ENCODE measurements around the gene TMEM117. TPM values are rescaled to one million over a fixed set of nuclear protein-coding genes. Genes with fewer than 3 reads are reported as not detected.
"Not testable (repeated sequence)": the region's sequence is repeated elsewhere in the genome, so short reads cannot be mapped to it uniquely, and the experiment has no call there.

The TMEM117 gene
- total RNA-seq, 2 experiments from 2014 or later: 0.77 to 0.79 TPM

GRCh38 chr12:44127966-44128710, 292.3 kb downstream of the TMEM117 start:
- Mint-ChIP-seq H3K36me3 (ENCODE audit: low read depth) (no peaks in the 10 kb centered on the region), H3K9me3 (peaks cover 2% of the 10 kb centered on the region), H3K27ac (no peak overlapping the region), H3K27me3 (no peaks in the 10 kb centered on the region), H3K4me3 (no peak overlapping the region), H3K4me1 (no peaks in the 10 kb centered on the region)
- POLR2A ChIA-PET: no interaction called here
- CTCF ChIA-PET: no interaction called here
- no peak for DNase-seq

DNA sequence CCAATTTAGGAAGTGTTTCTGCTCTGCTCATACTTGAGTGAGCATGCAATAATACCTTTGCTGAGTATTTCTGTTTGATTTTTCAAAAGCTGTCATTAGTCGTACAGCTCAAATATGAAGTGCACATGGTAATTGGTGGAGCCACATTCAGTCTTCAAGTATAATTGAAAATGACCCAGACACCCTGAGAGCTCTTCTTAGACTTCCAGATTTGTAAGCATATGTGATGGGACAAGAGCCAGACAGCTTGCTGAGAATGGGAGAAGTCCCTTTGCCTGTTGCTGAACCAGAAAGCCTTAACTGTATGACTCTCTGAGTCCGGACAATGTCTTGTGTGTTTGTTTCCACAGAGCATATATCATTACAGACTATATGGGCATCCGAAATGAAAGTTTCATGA, 307.3 kb downstream of the TMEM117 start:
- DNase-seq: no peak
- CTCF ChIA-PET: no interaction called here
- POLR2A ChIA-PET: no interaction called here
- Mint-ChIP-seq H3K27ac (no peak overlapping the region), H3K4me3 (no peak overlapping the region), H3K4me1 (no peaks in the 10 kb centered on the region), H3K27me3 (no peaks in the 10 kb centered on the region), H3K36me3 (ENCODE audit: low read depth) (no peaks in the 10 kb centered on the region), H3K9me3 (peaks cover 2% of the 10 kb centered on the region)

- Mint-ChIP-seq H3K36me3 (ENCODE audit: low read depth) (no peaks in the 10 kb centered on the region), H3K9me3 (no peaks in the 10 kb centered on the region), H3K27ac (no peak overlapping the region), H3K4me3 (no peak overlapping the region), H3K4me1 (no peaks in the 10 kb centered on the region), H3K27me3 (no peaks in the 10 kb centered on the region)
- ChIA-PET CTCF (no interaction called here), POLR2A (no interaction called here)
- DNase-seq: no peak
Measured at GRCh38 chr12:44148936-44149335, 313.1 kb downstream of the TMEM117 start.

DNA sequence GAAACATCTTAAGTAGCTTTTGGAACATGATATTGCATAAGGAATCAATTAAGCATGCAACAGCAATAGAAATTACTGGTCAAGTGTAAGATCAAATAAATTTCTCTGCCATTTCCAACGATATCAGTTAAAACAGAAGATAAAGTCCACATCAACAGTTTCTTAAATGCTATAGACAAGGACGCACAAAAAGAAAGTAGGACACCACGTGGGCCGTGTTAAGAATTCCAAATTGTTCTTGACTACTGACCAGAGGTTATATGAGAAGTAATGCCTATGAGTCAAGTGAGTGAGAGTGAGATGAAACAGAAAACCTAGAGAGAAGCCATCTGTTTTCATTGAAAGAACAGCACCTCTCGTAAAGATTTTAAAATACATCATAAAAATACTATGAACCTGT, 318.2 kb downstream of the TMEM117 start:
- no peak for DNase-seq
- H3K9me3 Mint-ChIP-seq: no peaks in the 10 kb centered on the region
- H3K4me1 Mint-ChIP-seq: no peaks in the 10 kb centered on the region
- H3K36me3 Mint-ChIP-seq (ENCODE audit: low read depth): no peaks in the 10 kb centered on the region
- H3K27me3 Mint-ChIP-seq: no peaks in the 10 kb centered on the region
- H3K27ac Mint-ChIP-seq: no peak overlapping the region
- CTCF ChIA-PET: no interaction called here
- POLR2A ChIA-PET: no interaction called here
- no peak overlapping the region for H3K4me3 Mint-ChIP-seq

DNA sequence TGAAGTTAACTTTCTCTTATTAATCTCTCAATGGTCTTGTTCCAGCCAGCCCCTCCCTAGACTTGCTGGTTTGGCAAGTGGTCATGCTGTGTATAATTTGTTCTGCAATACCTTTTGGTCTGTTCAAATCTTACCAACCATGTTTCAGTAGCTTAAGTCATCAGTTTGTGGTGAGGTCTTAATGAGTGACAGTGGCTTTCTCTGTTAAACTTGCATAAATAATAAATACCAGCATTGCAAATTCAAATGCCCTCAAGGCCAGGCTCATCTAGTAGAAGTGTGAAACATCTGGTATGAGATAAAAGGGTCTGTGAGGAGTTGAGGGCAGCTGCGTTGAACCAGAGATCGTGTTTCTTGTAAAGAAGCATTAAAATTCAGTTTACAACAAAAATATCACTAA, 319.5 kb downstream of the TMEM117 start:
- H3K9me3 Mint-ChIP-seq: no peaks in the 10 kb centered on the region
- no peak overlapping the region for H3K4me3 Mint-ChIP-seq
- POLR2A ChIA-PET: no interaction called here
- DNase-seq: no peak
- CTCF ChIA-PET: no interaction called here
- no peak overlapping the region for H3K27ac Mint-ChIP-seq
- no peaks in the 10 kb centered on the region for H3K4me1 Mint-ChIP-seq
- no peaks in the 10 kb centered on the region for H3K36me3 Mint-ChIP-seq (ENCODE audit: low read depth)
- no peaks in the 10 kb centered on the region for H3K27me3 Mint-ChIP-seq

DNA sequence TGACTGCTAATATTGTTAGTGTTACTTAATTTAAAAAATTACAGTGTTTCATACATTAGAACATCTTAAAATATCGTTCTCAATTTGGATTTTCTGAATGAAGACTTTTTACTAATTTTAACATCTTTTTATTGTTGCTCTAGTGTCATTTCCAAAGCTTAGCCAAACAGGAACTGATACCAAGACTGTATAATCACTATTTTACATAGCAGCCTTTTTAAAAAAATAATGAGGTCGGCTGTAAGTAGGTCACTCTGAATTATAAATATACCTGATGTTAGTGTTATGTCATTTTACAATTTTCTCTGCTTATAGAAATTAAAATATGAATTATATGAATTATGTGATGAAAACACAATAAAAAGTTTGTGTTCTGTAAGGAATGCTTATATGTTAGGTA, 321.5 kb downstream of the TMEM117 start:
- POLR2A ChIA-PET: no interaction called here
- Mint-ChIP-seq H3K4me3 (no peak overlapping the region), H3K27ac (no peak overlapping the region), H3K27me3 (no peaks in the 10 kb centered on the region), H3K4me1 (no peaks in the 10 kb centered on the region), H3K9me3 (no peaks in the 10 kb centered on the region), H3K36me3 (ENCODE audit: low read depth) (no peaks in the 10 kb centered on the region)
- CTCF ChIA-PET: no interaction called here
- no peak for DNase-seq

DNA sequence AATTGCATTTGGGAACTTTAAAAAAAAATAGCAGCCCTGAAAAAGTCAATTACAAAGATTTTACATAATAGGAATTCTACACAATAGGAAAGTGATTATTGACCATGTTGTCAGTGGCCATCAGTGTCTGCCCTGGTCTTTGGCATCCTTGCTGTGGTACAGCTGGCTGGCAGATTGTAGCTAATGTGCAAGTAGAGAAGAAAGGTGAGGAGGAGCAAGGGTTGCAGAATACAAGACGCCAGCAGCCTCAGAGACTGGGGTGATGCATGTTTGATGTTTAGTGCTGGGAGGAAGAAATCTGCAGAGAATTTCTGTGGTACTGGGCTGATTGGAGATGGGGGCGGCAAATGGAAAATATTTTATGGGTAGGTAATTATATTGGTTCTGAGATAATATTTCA, 322.9 kb downstream of the TMEM117 start:
- H3K4me3 Mint-ChIP-seq: no peak overlapping the region
- CTCF ChIA-PET: no interaction called here

DNA sequence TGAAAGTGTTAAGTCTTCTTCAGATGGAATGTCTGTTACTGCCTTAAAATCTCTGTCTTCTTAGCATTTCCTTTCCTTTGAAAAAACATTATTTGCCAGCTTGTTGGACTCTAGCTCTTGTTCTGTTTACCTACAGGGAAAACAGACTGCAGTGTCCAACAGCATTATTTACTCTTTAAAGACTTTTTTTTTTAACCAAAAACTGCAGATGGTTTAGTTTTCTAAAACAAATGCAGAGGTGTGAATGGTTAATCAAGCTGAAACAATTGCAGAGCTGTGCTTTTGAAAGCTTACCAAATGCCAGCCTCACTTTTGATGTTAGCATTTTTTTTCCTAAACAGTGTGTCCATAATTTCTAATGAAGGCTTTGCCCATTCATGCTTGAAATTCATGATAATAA, 323.3 kb downstream of the TMEM117 start:
- no peak for DNase-seq
- no peak overlapping the region for H3K4me3 Mint-ChIP-seq
- no peaks in the 10 kb centered on the region for H3K27me3 Mint-ChIP-seq
- no peaks in the 10 kb centered on the region for H3K9me3 Mint-ChIP-seq
- no peaks in the 10 kb centered on the region for H3K4me1 Mint-ChIP-seq
- POLR2A ChIA-PET: no interaction called here
- CTCF ChIA-PET: no interaction called here
- no peak overlapping the region for H3K27ac Mint-ChIP-seq
- H3K36me3 Mint-ChIP-seq (ENCODE audit: low read depth): no peaks in the 10 kb centered on the region

More for the DNA sequence above, 322.9 kb downstream of the TMEM117 start:
- no peaks in the 10 kb centered on the region for H3K36me3 Mint-ChIP-seq (ENCODE audit: low read depth)
- no peaks in the 10 kb centered on the region for H3K27me3 Mint-ChIP-seq
- POLR2A ChIA-PET: no interaction called here
- DNase-seq: no peak
- H3K9me3 Mint-ChIP-seq: no peaks in the 10 kb centered on the region
- no peaks in the 10 kb centered on the region for H3K4me1 Mint-ChIP-seq
- no peak overlapping the region for H3K27ac Mint-ChIP-seq

GRCh38 chr12:44159862-44160261, 324.0 kb downstream of the TMEM117 start:
- no peak overlapping the region for H3K27ac Mint-ChIP-seq
- H3K27me3 Mint-ChIP-seq: no peaks in the 10 kb centered on the region
- no peak overlapping the region for H3K4me3 Mint-ChIP-seq
- ChIA-PET POLR2A (no interaction called here), CTCF (no interaction called here)
- H3K4me1 Mint-ChIP-seq: no peaks in the 10 kb centered on the region
- no peaks in the 10 kb centered on the region for H3K9me3 Mint-ChIP-seq
- H3K36me3 Mint-ChIP-seq (ENCODE audit: low read depth): no peaks in the 10 kb centered on the region
- DNase-seq: no peak

DNA sequence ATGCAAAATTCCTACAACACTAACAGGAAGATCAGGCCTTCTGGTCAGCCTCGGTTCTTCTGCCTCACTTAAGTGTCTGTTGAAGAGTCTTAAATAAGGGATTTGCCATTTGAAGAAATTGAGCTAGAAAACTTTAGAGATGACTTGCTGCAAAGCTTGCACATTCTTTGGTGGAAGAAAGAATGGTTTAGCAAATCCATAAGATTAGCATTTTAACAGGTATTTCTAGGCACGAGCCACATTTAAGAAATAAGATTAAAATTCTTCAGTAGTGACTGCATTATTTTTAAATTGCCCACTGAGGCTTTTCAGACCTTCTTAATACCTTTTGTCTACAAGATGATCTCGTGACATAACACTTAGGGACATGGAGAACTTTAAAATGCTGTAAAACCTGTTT, 327.1 kb downstream of the TMEM117 start:
- no peaks in the 10 kb centered on the region for H3K36me3 Mint-ChIP-seq (ENCODE audit: low read depth)
- ChIA-PET CTCF (no interaction called here), POLR2A (no interaction called here)

GRCh38 chr12:44174053-44174452, 338.2 kb downstream of the TMEM117 start:
- H3K27ac Mint-ChIP-seq: no peak overlapping the region
- no peaks in the 10 kb centered on the region for H3K36me3 Mint-ChIP-seq (ENCODE audit: low read depth)
- ChIA-PET CTCF (no interaction called here), POLR2A (no interaction called here)
- H3K4me3 Mint-ChIP-seq: no peak overlapping the region
- no peaks in the 10 kb centered on the region for H3K27me3 Mint-ChIP-seq
- H3K4me1 Mint-ChIP-seq: no peaks in the 10 kb centered on the region
- H3K9me3 Mint-ChIP-seq: peaks cover 7% of the 10 kb centered on the region
- no peak for DNase-seq

More for the DNA sequence above, 327.1 kb downstream of the TMEM117 start:
- Mint-ChIP-seq H3K4me3 (no peak overlapping the region), H3K4me1 (no peaks in the 10 kb centered on the region), H3K27ac (no peak overlapping the region), H3K27me3 (no peaks in the 10 kb centered on the region), H3K9me3 (no peaks in the 10 kb centered on the region)
- DNase-seq: no peak

- Mint-ChIP-seq H3K9me3 (no peaks in the 10 kb centered on the region), H3K4me1 (peaks cover 2% of the 10 kb centered on the region), H3K27me3 (no peaks in the 10 kb centered on the region), H3K36me3 (ENCODE audit: low read depth) (no peaks in the 10 kb centered on the region), H3K4me3 (no peak overlapping the region), H3K27ac (no peak overlapping the region)
- POLR2A ChIA-PET: no interaction called here
- DNase-seq: no peak
- CTCF ChIA-PET: interaction anchor here (1.4 kb wide), 1 partner anchor 54 kb away, joined by 3 read pairs; no protein-coding TSS in a partner anchor
Measured at GRCh38 chr12:44184499-44185206, 348.8 kb downstream of the TMEM117 start.

- POLR2A ChIA-PET: no interaction called here
- Mint-ChIP-seq H3K9me3 (peaks cover 3% of the 10 kb centered on the region), H3K27me3 (no peaks in the 10 kb centered on the region), H3K4me3 (no peak overlapping the region), H3K36me3 (ENCODE audit: low read depth) (no peaks in the 10 kb centered on the region), H3K27ac (no peak overlapping the region), H3K4me1 (no peaks in the 10 kb centered on the region)
- CTCF ChIA-PET: no interaction called here
- no peak for DNase-seq
Measured at GRCh38 chr12:44193281-44193680, 357.4 kb downstream of the TMEM117 start.

DNA sequence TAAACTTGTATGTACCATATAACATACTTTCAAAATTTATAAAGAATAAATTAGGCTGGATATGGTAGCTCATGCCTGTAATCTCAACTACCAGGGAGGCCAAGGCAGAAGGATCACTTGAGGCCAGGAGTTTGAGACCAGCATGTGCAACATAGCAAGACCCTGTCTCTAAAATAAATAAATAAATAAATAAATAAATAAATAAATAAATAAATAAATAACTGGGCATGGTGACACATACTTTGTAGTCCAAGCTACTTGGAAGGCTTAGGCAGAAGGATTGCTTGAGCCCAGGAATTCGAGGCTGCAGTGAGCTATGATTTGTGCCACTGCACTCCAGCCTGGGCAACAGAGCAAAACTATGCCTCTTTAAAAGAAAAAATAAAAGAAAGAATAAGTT, 359.8 kb downstream of the TMEM117 start:
- CTCF ChIA-PET; H3K9me3 Mint-ChIP-seq; H3K36me3 Mint-ChIP-seq (ENCODE audit: low read depth): not testable (repeated sequence)

More for the DNA sequence above, 359.8 kb downstream of the TMEM117 start:
- DNase-seq, H3K4me1 Mint-ChIP-seq, POLR2A ChIA-PET, H3K27me3 Mint-ChIP-seq, H3K27ac Mint-ChIP-seq, H3K4me3 Mint-ChIP-seq: not testable (repeated sequence)

Data from activated CD4-positive, alpha-beta T cell treated with anti-CD3 and anti-CD28 coated beads, Interleukin-2, amount 10 ng/mL, durations not matched to agents 7 days and 5 days (primary cell).